Sigmoid colon (tissue), 4 donors: ENCODE measurements around the gene WDFY2.

Experiments used
- EP300 ChIP-seq, 4 donors: sonication (generic); formaldehyde crosslinking; IDR thresholded peaks; one replicate each; pipeline ENCODE4 v1.6.1; 2017; ENCODE audit warnings: antibody characterized with exemption in 4 of 4
- TF ChIP-seq, protein P1 (sequence below), 4 experiments: fragments of 450-650 bp in 3 of 4; fragments of 200-600 bp in 1 of 4; IDR thresholded peaks; one replicate each; pipeline ENCODE4 v1.5.1; 2016 to 2019; ENCODE audit warnings: antibody characterized with exemption in 4 of 4, mild to moderate bottlenecking in 3 of 4, moderate library complexity in 2 of 4

DNA sequence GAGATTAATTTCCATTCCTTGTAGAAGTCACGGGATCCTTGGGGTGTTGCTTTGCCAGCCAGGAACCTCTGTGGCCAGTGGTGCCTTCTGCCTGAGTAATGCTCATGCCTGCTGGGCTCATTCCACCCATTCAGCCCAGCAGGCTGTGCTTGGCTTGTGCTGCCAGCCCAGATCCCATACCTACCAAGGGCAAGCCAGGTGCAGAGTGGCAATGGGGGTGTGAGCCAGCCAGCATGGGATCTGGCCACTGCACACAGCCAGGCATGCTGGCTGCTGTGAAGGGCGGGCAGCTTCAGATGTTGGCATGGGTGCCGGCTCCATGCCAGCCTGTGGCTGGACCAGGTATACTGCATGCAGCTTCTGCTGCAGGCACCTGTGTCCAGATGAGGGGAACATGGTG lies 42.5 kb downstream of the WDFY2 start:
- TF ChIP-seq, protein P1, sequence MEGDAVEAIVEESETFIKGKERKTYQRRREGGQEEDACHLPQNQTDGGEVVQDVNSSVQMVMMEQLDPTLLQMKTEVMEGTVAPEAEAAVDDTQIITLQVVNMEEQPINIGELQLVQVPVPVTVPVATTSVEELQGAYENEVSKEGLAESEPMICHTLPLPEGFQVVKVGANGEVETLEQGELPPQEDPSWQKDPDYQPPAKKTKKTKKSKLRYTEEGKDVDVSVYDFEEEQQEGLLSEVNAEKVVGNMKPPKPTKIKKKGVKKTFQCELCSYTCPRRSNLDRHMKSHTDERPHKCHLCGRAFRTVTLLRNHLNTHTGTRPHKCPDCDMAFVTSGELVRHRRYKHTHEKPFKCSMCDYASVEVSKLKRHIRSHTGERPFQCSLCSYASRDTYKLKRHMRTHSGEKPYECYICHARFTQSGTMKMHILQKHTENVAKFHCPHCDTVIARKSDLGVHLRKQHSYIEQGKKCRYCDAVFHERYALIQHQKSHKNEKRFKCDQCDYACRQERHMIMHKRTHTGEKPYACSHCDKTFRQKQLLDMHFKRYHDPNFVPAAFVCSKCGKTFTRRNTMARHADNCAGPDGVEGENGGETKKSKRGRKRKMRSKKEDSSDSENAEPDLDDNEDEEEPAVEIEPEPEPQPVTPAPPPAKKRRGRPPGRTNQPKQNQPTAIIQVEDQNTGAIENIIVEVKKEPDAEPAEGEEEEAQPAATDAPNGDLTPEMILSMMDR (IDR thresholded peaks at IDR 0.05) = no peak
- TF ChIP-seq EP300 (IDR thresholded peaks at IDR 0.05) = no peak
